Measurements from ENCODE around the gene PHLDA3.
A peak's percentile ranks its signal among the peaks of the same experiment; 100 is the strongest.

PHLDA3 gene

DNA sequence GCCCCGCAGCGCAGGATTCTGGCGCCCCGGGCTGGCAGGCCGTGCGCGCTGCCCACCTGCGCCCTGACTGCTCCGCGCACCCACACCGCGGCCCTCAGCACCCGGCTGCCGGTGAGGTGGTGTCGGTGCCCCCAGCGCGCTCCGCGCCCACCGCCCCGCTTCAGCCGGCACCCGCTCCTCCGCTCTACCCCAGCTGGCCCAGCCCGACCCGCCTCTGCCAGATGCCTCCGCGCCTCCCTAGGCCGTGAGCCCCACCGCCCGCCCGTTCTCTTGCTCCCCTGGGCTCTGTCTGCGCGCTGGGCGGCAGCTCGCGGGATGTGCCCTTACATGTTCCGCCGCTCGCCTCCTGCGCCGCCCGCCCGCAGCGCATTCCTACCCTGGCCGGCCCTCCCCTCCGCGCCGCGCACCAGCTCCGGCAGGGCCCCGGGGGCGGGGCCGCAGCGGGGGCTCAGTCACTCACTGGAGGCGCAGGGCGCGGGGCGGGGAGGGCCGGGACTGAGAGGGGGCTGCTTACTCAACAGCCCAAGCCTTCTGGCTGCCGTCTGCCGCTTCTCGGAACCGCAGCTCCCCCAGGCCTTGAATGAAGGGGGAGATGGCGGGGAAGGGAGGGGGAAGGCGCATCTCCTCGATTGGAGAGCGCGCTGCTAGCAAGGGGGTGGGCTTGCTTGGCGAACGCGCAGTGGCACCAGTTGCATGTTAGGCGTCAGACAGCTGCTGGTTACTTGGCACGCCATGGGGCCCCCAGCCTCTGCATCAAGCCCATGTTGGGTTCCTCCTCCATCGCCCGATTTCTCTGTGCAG lies at the start of gene PHLDA3 (continued):
- TF ChIP-seq, protein P1, sequence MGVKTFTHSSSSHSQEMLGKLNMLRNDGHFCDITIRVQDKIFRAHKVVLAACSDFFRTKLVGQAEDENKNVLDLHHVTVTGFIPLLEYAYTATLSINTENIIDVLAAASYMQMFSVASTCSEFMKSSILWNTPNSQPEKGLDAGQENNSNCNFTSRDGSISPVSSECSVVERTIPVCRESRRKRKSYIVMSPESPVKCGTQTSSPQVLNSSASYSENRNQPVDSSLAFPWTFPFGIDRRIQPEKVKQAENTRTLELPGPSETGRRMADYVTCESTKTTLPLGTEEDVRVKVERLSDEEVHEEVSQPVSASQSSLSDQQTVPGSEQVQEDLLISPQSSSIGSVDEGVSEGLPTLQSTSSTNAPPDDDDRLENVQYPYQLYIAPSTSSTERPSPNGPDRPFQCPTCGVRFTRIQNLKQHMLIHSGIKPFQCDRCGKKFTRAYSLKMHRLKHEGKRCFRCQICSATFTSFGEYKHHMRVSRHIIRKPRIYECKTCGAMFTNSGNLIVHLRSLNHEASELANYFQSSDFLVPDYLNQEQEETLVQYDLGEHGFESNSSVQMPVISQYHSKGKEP (tag by site-specific recombination; IDR thresholded peaks at IDR 0.05): peak; percentile 53; the same call in 1 of the 2 replicates
- no peak for TF ChIP-seq ZNF138 (tag by site-specific recombination; IDR thresholded peaks at IDR 0.05; ENCODE audit: borderline replicate concordance)
- no peak for TF ChIP-seq ZNF514 (tag by site-specific recombination; IDR thresholded peaks at IDR 0.05)
- TF ChIP-seq, protein P2, sequence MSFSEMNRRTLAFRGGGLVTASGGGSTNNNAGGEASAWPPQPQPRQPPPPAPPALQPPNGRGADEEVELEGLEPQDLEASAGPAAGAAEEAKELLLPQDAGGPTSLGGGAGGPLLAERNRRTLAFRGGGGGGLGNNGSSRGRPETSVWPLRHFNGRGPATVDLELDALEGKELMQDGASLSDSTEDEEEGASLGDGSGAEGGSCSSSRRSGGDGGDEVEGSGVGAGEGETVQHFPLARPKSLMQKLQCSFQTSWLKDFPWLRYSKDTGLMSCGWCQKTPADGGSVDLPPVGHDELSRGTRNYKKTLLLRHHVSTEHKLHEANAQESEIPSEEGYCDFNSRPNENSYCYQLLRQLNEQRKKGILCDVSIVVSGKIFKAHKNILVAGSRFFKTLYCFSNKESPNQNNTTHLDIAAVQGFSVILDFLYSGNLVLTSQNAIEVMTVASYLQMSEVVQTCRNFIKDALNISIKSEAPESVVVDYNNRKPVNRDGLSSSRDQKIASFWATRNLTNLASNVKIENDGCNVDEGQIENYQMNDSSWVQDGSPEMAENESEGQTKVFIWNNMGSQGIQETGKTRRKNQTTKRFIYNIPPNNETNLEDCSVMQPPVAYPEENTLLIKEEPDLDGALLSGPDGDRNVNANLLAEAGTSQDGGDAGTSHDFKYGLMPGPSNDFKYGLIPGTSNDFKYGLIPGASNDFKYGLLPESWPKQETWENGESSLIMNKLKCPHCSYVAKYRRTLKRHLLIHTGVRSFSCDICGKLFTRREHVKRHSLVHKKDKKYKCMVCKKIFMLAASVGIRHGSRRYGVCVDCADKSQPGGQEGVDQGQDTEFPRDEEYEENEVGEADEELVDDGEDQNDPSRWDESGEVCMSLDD (tag by site-specific recombination; IDR thresholded peaks at IDR 0.05): no peak
- no peak for TF ChIP-seq ZNF654 (tag by site-specific recombination; IDR thresholded peaks at IDR 0.05; ENCODE audit: low read depth)
- TF ChIP-seq ZSCAN16 (tag by site-specific recombination; IDR thresholded peaks at IDR 0.05): 0 out of 2 replicates have a peak, but pooled peaks have one; percentile 40
- no peak for TF ChIP-seq ZFP69B (tag by site-specific recombination; IDR thresholded peaks at IDR 0.05)
- no peak for TF ChIP-seq ZNF544 (tag by site-specific recombination; IDR thresholded peaks at IDR 0.05)
- TF ChIP-seq, protein P3, sequence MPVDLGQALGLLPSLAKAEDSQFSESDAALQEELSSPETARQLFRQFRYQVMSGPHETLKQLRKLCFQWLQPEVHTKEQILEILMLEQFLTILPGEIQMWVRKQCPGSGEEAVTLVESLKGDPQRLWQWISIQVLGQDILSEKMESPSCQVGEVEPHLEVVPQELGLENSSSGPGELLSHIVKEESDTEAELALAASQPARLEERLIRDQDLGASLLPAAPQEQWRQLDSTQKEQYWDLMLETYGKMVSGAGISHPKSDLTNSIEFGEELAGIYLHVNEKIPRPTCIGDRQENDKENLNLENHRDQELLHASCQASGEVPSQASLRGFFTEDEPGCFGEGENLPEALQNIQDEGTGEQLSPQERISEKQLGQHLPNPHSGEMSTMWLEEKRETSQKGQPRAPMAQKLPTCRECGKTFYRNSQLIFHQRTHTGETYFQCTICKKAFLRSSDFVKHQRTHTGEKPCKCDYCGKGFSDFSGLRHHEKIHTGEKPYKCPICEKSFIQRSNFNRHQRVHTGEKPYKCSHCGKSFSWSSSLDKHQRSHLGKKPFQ (tag by site-specific recombination; IDR thresholded peaks at IDR 0.05): no peak
- TF ChIP-seq ZFP3 (tag by site-specific recombination; IDR thresholded peaks at IDR 0.05; ENCODE audit: low read depth): no peak
- no peak for TF ChIP-seq ZNF701 (tag by site-specific recombination; IDR thresholded peaks at IDR 0.05)
- TF ChIP-seq, protein P4, sequence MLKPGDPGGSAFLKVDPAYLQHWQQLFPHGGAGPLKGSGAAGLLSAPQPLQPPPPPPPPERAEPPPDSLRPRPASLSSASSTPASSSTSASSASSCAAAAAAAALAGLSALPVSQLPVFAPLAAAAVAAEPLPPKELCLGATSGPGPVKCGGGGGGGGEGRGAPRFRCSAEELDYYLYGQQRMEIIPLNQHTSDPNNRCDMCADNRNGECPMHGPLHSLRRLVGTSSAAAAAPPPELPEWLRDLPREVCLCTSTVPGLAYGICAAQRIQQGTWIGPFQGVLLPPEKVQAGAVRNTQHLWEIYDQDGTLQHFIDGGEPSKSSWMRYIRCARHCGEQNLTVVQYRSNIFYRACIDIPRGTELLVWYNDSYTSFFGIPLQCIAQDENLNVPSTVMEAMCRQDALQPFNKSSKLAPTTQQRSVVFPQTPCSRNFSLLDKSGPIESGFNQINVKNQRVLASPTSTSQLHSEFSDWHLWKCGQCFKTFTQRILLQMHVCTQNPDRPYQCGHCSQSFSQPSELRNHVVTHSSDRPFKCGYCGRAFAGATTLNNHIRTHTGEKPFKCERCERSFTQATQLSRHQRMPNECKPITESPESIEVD (tag by site-specific recombination; IDR thresholded peaks at IDR 0.05): no peak
- TF ChIP-seq IKZF3 (tag by site-specific recombination; IDR thresholded peaks at IDR 0.05): peak; percentile 61
- peak; percentile 85 for TF ChIP-seq ZFHX2 (tag by site-specific recombination; conservative IDR thresholded peaks at IDR 0.05)
- no peak for TF ChIP-seq ZNF354C (tag by site-specific recombination; IDR thresholded peaks at IDR 0.05; ENCODE audit: borderline replicate concordance, low read depth)
- no peak for TF ChIP-seq HOXD13 (CRISPR knock-in tag; IDR thresholded peaks at IDR 0.05; ENCODE audit: borderline replicate concordance)
- TF ChIP-seq ZNF48 (tag by site-specific recombination; IDR thresholded peaks at IDR 0.05): no peak
- TF ChIP-seq FEZF1 (tag by site-specific recombination; IDR thresholded peaks at IDR 0.05): no peak
- 0 out of 2 replicates have a peak, but pooled peaks have one; percentile 5 for TF ChIP-seq ZNF24 (tag by site-specific recombination; IDR thresholded peaks at IDR 0.05)
- TF ChIP-seq RBAK (tag by site-specific recombination; IDR thresholded peaks at IDR 0.05): no peak
- TF ChIP-seq TRIM28 (IDR thresholded peaks at IDR 0.05; ENCODE audit: borderline replicate concordance, low read length): no peak
- TF ChIP-seq, protein P5, sequence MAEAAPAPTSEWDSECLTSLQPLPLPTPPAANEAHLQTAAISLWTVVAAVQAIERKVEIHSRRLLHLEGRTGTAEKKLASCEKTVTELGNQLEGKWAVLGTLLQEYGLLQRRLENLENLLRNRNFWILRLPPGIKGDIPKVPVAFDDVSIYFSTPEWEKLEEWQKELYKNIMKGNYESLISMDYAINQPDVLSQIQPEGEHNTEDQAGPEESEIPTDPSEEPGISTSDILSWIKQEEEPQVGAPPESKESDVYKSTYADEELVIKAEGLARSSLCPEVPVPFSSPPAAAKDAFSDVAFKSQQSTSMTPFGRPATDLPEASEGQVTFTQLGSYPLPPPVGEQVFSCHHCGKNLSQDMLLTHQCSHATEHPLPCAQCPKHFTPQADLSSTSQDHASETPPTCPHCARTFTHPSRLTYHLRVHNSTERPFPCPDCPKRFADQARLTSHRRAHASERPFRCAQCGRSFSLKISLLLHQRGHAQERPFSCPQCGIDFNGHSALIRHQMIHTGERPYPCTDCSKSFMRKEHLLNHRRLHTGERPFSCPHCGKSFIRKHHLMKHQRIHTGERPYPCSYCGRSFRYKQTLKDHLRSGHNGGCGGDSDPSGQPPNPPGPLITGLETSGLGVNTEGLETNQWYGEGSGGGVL (tag by site-specific recombination; IDR thresholded peaks at IDR 0.05): peak; percentile 97
- TF ChIP-seq MYNN (tag by site-specific recombination; IDR thresholded peaks at IDR 0.05; ENCODE audit: borderline replicate concordance): no peak
- no peak for TF ChIP-seq ZNF133 (tag by site-specific recombination; IDR thresholded peaks at IDR 0.05)
- TF ChIP-seq, protein P6, sequence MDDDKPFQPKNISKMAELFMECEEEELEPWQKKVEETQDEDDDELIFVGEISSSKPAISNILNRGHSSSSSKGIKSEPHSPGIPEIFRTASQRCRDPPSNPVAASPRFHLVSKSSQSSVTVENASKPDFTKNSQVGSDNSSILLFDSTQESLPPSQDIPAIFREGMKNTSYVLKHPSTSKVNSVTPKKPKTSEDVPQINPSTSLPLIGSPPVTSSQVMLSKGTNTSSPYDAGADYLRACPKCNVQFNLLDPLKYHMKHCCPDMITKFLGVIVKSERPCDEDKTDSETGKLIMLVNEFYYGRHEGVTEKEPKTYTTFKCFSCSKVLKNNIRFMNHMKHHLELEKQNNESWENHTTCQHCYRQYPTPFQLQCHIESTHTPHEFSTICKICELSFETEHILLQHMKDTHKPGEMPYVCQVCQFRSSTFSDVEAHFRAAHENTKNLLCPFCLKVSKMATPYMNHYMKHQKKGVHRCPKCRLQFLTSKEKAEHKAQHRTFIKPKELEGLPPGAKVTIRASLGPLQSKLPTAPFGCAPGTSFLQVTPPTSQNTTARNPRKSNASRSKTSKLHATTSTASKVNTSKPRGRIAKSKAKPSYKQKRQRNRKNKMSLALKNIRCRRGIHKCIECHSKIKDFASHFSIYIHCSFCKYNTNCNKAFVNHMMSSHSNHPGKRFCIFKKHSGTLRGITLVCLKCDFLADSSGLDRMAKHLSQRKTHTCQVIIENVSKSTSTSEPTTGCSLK (tag by site-specific recombination; IDR thresholded peaks at IDR 0.05): no peak
